Esophagus squamous epithelium (tissue), 5 donors: ENCODE measurements around the gene SPOPL. TPM values are rescaled to one million over a fixed set of nuclear protein-coding genes. Genes with fewer than 3 reads are reported as not detected.

ENCODE experiments used
- DNase-seq: peaks from one replicate; lab custom pipeline; 2025; lab: John Stamatoyannopoulos, UW
- H3K27ac ChIP-seq, 4 donors: fragments of 200-600 bp; sonication (generic); one replicate each; pipeline ENCODE4 v1.5.1; 2016 to 2019; ENCODE audit warnings: mild to moderate bottlenecking in 1 of 4
- H3K27me3 ChIP-seq, 4 donors: fragments of 200-600 bp; sonication (generic); 1 replicate in 3 of 4; 2 replicates in 1 of 4; pipeline versions ENCODE4 v1.5.1 to v1.6.0; 2017 to 2021; ENCODE audit warnings: antibody characterized with exemption in 1 of 4
- H3K36me3 ChIP-seq, 3 donors: fragments of 200-600 bp; sonication (generic); one replicate each; pipeline ENCODE4 v1.5.1; 2016 to 2019
- H3K4me1 ChIP-seq, 3 donors: fragments of 200-600 bp; sonication (generic); one replicate each; pipeline ENCODE4 v1.5.1; 2017 to 2019
- H3K4me3 ChIP-seq, 4 donors: fragments of 200-600 bp; sonication (generic); 1 replicate in 3 of 4; 2 replicates in 1 of 4; pipeline ENCODE4 v1.5.1; 2016 to 2019; ENCODE audit warnings: mild to moderate bottlenecking in 2 of 4, moderate library complexity in 1 of 4
- H3K9me3 ChIP-seq, 3 donors: fragments of 200-600 bp; sonication (generic); one replicate each; pipeline ENCODE4 v1.5.1; 2016 to 2019
- POLR2A ChIP-seq, 4 donors: fragments of 450-650 bp; IDR thresholded peaks; one replicate each; pipeline ENCODE4 v1.6.1; 2017; ENCODE audit warnings: antibody characterized with exemption in 4 of 4, mild to moderate bottlenecking in 4 of 4, moderate library complexity in 3 of 4
- WGBS, 2 donors: methylation state at CpG; one replicate each; pipeline ENCODE4 v1.1.5; 2018; 5-methylcytosine and 5-hydroxymethylcytosine counted together
- intact Hi-C: fragments of 100-400 bp; cut with DNase I; formaldehyde crosslinking; loops from one replicate; pipeline ENCODE4 v1.15.0; 2022
- total RNA-seq, 4 donors: library from RNA; depleted of rRNA; stranded (reverse); fragments of >200 nt; gene quantifications; one replicate each; pipeline ENCODE4 v1.1.0, GENCODE V29; 2016
- TF ChIP-seq, protein P1 (sequence below), 6 experiments: fragments of 450-650 bp in 4 of 6; fragments of 200-600 bp in 2 of 6; sonication (generic) in 2 of 6; IDR thresholded peaks; one replicate each; pipeline ENCODE4 v1.5.1; 2016 to 2019; ENCODE audit warnings: antibody characterized with exemption in 6 of 6, mild to moderate bottlenecking in 4 of 6, moderate library complexity in 4 of 6
- donor health status: DM: yes; HTN: yes; CAD: no.

Gene SPOPL
- total RNA-seq, 4 donors from 2014 or later: 8.4 to 21.2 (median 13.3) TPM

GRCh38 chr2:138618971-138619370, 117.4 kb downstream of the SPOPL start:
- Histone ChIP-seq H3K4me3 (no peak overlapping the region), H3K4me1 (no peaks in the 10 kb centered on the region), H3K27me3 (peaks cover 0 to 3% (median 0%) of the 10 kb centered on the region in 4 donors), H3K27ac (no peak overlapping the region), H3K36me3 (no peaks in the 10 kb centered on the region), H3K9me3 (no peaks in the 10 kb centered on the region)
- WGBS, 2 donors: 78 to 89% methylated on average over 3 of the region's 3 CpGs
- no peak for DNase-seq
- no peak for TF ChIP-seq POLR2A (IDR thresholded peaks at IDR 0.05)
- TF ChIP-seq, protein P1, sequence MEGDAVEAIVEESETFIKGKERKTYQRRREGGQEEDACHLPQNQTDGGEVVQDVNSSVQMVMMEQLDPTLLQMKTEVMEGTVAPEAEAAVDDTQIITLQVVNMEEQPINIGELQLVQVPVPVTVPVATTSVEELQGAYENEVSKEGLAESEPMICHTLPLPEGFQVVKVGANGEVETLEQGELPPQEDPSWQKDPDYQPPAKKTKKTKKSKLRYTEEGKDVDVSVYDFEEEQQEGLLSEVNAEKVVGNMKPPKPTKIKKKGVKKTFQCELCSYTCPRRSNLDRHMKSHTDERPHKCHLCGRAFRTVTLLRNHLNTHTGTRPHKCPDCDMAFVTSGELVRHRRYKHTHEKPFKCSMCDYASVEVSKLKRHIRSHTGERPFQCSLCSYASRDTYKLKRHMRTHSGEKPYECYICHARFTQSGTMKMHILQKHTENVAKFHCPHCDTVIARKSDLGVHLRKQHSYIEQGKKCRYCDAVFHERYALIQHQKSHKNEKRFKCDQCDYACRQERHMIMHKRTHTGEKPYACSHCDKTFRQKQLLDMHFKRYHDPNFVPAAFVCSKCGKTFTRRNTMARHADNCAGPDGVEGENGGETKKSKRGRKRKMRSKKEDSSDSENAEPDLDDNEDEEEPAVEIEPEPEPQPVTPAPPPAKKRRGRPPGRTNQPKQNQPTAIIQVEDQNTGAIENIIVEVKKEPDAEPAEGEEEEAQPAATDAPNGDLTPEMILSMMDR (IDR thresholded peaks at IDR 0.05): no peak
- intact Hi-C loops: no loop called here

GRCh38 chr2:138620431-138620830, 118.9 kb downstream of the SPOPL start:
- no peak for DNase-seq
- 46 to 58% methylated on average over 2 of the region's 2 CpGs for WGBS, 2 donors

GRCh38 chr2:138621139-138621538, 119.6 kb downstream of the SPOPL start:
- Histone ChIP-seq H3K27me3 (peaks cover 0 to 3% (median 0%) of the 10 kb centered on the region in 4 donors), H3K36me3 (no peaks in the 10 kb centered on the region), H3K4me1 (no peaks in the 10 kb centered on the region), H3K4me3 (no peak overlapping the region), H3K9me3 (no peaks in the 10 kb centered on the region), H3K27ac (no peak overlapping the region)
- intact Hi-C loops: no loop called here
- DNase-seq: no peak
- TF ChIP-seq, protein P1 (IDR thresholded peaks at IDR 0.05): no peak
- no peak for TF ChIP-seq POLR2A (IDR thresholded peaks at IDR 0.05)
- 57 to 73% methylated on average over 3 of the region's 3 CpGs for WGBS, 2 donors

More at GRCh38 chr2:138620431-138620830, 118.9 kb downstream of the SPOPL start:
- H3K27ac ChIP-seq: no peak overlapping the region
- no peak for TF ChIP-seq POLR2A (IDR thresholded peaks at IDR 0.05)
- TF ChIP-seq, protein P1 (IDR thresholded peaks at IDR 0.05): no peak
- no peaks in the 10 kb centered on the region for H3K9me3 ChIP-seq
- no peaks in the 10 kb centered on the region for H3K36me3 ChIP-seq
- no peak overlapping the region for H3K4me3 ChIP-seq
- peaks cover 0 to 3% (median 0%) of the 10 kb centered on the region in 4 donors for H3K27me3 ChIP-seq
- intact Hi-C loops: no loop called here
- no peaks in the 10 kb centered on the region for H3K4me1 ChIP-seq

DNA sequence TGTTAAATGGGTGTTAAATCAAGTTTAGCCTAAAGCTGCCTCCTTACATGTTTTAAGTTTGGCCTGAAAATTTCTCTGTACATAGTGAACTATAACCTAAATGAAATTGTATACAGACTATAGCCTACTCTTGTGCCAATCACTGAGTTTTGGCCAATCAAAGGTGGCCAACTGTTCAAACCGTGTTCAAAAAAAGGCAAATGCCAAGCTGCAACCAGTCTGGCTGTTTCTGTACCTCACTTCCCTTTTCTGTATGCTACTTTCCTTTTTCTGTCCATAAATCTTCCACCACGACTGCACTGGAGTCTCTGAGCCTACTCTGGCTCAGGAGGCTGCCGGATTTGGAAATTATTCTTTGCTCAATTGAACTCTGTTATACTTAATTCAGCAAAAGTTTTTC, 121.0 kb downstream of the SPOPL start:
- no peak for DNase-seq
- Histone ChIP-seq H3K4me1 (no peaks in the 10 kb centered on the region), H3K4me3 (no peak overlapping the region), H3K27me3 (peaks cover 0 to 3% (median 0%) of the 10 kb centered on the region in 4 donors), H3K9me3 (no peaks in the 10 kb centered on the region), H3K36me3 (no peaks in the 10 kb centered on the region), H3K27ac (no peak overlapping the region)
- no peak for TF ChIP-seq POLR2A (IDR thresholded peaks at IDR 0.05)
- TF ChIP-seq, protein P1 (IDR thresholded peaks at IDR 0.05): no peak
- intact Hi-C loops: no loop called here
- WGBS, 2 donors: 57 to 62% methylated on average over 3 of the region's 3 CpGs
